WERI-Rb-1 (cell line): ENCODE results near the gene TNFRSF25.

Experiments used
- DNase-seq: peaks from one replicate; pipeline ENCODE4 v3.0.0-alpha.2; 2020
- H3K27ac ChIP-seq: fragments of 250-450 bp; sonication (Bioruptor Pico); 2 replicates; pipeline ENCODE4 v1.5.1; 2020; ENCODE audit warnings: mild to moderate bottlenecking, moderate library complexity
- H3K27me3 ChIP-seq: fragments of 250-450 bp; sonication (Bioruptor Pico); 2 replicates; pipeline ENCODE4 v1.5.1; 2021; ENCODE audit warnings: mild to moderate bottlenecking, low read depth, moderate library complexity; ENCODE audit not compliant: insufficient read depth, severe bottlenecking
- H3K36me3 ChIP-seq: fragments of 250-450 bp; sonication (Bioruptor Pico); 2 replicates; pipeline ENCODE4 v1.5.1; 2020; ENCODE audit warnings: mild to moderate bottlenecking, moderate library complexity
- H3K4me3 ChIP-seq: 2 replicates; pipeline ENCODE4 v1.5.1; 2011; ENCODE audit warnings: low read depth, mild to moderate bottlenecking, control low read depth, low read length
- H3K9me3 ChIP-seq: fragments of 250-450 bp; sonication (Bioruptor Pico); 2 replicates; pipeline ENCODE4 v1.5.1; 2021; ENCODE audit warnings: mild to moderate bottlenecking, moderate library complexity; ENCODE audit not compliant: severe bottlenecking
- TF ChIP-seq, protein P1 (sequence below): IDR thresholded peaks from 2 replicates; pipeline ENCODE4 v1.5.1; 2011; ENCODE audit warnings: low read depth, mild to moderate bottlenecking, control low read depth, inconsistent platforms, low read length

The TNFRSF25 gene

GRCh38 chr1:6508816-6509189 lies 42.8 kb upstream of the TNFRSF25 start:
- no peak overlapping the region; the same call in 1 of the 2 replicates for H3K27ac ChIP-seq
- no peak for DNase-seq
- H3K36me3 ChIP-seq = no peaks in the 10 kb centered on the region
- TF ChIP-seq, protein P1, sequence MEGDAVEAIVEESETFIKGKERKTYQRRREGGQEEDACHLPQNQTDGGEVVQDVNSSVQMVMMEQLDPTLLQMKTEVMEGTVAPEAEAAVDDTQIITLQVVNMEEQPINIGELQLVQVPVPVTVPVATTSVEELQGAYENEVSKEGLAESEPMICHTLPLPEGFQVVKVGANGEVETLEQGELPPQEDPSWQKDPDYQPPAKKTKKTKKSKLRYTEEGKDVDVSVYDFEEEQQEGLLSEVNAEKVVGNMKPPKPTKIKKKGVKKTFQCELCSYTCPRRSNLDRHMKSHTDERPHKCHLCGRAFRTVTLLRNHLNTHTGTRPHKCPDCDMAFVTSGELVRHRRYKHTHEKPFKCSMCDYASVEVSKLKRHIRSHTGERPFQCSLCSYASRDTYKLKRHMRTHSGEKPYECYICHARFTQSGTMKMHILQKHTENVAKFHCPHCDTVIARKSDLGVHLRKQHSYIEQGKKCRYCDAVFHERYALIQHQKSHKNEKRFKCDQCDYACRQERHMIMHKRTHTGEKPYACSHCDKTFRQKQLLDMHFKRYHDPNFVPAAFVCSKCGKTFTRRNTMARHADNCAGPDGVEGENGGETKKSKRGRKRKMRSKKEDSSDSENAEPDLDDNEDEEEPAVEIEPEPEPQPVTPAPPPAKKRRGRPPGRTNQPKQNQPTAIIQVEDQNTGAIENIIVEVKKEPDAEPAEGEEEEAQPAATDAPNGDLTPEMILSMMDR = no peak
- no peaks in the 10 kb centered on the region for H3K27me3 ChIP-seq
- H3K9me3 ChIP-seq = no peaks in the 10 kb centered on the region
- H3K4me3 ChIP-seq = no peak overlapping the region

DNA sequence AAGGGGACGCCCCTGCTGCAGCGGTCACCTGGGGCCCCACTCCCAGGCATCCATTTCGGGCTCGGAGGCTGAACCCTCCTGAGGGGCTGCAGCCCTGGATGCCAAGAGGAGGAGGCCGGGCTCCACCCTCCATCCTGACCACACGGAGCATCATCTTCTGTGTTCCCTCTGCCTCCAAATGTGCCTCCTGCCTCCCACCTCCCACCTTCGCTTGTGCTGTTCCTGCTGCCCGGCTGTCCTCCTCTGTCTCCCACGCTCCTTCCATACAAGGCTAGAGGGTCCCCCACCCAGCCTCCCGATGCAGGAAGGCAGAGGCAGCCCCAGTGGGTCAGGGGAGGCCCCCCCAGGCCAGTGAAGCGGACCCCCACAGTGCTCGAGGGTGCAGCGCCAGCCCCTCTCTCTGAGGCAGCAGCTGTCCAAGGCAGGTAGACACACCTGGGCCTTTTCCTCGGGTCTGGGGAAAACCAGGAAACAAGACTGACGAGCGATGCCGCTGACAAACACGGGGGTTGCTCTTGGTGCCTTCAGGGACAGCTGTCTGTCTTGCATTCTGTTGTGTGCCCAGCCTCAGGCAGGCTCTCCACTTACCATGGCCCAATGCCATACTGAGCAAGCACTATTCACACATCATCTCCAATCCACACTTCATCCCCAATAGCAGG lies 42.3 kb upstream of the TNFRSF25 start:
- no peak overlapping the region for H3K4me3 ChIP-seq
- H3K27me3 ChIP-seq = no peaks in the 10 kb centered on the region
- H3K27ac ChIP-seq = no peak overlapping the region; the same call in 1 of the 2 replicates
- DNase-seq = no peak
- TF ChIP-seq, protein P1 = no peak
- H3K36me3 ChIP-seq = no peaks in the 10 kb centered on the region
- no peaks in the 10 kb centered on the region for H3K9me3 ChIP-seq

GRCh38 chr1:6507461-6507911 lies 41.5 kb upstream of the TNFRSF25 start:
- no peak for DNase-seq
- Histone ChIP-seq H3K4me3 (no peak overlapping the region), H3K36me3 (no peaks in the 10 kb centered on the region), H3K9me3 (no peaks in the 10 kb centered on the region), H3K27me3 (no peaks in the 10 kb centered on the region), H3K27ac (no peak overlapping the region)
- TF ChIP-seq, protein P1 = no peak

GRCh38 chr1:6507037-6507428 lies 41.1 kb upstream of the TNFRSF25 start:
- no peak overlapping the region for H3K27ac ChIP-seq
- DNase-seq = no peak
- H3K4me3 ChIP-seq = no peak overlapping the region
- no peaks in the 10 kb centered on the region for H3K27me3 ChIP-seq
- H3K36me3 ChIP-seq = no peaks in the 10 kb centered on the region
- no peaks in the 10 kb centered on the region for H3K9me3 ChIP-seq
- TF ChIP-seq, protein P1 = no peak

- H3K36me3 ChIP-seq = no peaks in the 10 kb centered on the region
- TF ChIP-seq, protein P1 = no peak
- no peaks in the 10 kb centered on the region for H3K27me3 ChIP-seq
- H3K27ac ChIP-seq = no peak overlapping the region
- no peak overlapping the region for H3K4me3 ChIP-seq
- H3K9me3 ChIP-seq = no peaks in the 10 kb centered on the region
- peak; percentile 9 for DNase-seq
Observed at GRCh38 chr1:6506210-6507036, 40.5 kb upstream of the TNFRSF25 start.
